D721Med (cell line): ENCODE measurements around the gene ACBD6.

Experiments used
- DNase-seq: peaks from one replicate; pipeline ENCODE4 v3.0.0; 2011; ENCODE audit warnings: low spot score; ENCODE audit not compliant: insufficient read length
- FAIRE-seq: peaks from 2 replicates; lab custom pipeline; 2011; peaks lifted over from hg19 to GRCh38; lab: Jason Lieb, UNC
- TF ChIP-seq, protein P1 (sequence below): IDR thresholded peaks from 2 replicates; pipeline ENCODE4 v1.5.1; 2012; ENCODE audit warnings: mild to moderate bottlenecking, control low read depth; ENCODE audit not compliant: insufficient read depth; ENCODE audit errors: missing control alignments

ACBD6 gene

DNA sequence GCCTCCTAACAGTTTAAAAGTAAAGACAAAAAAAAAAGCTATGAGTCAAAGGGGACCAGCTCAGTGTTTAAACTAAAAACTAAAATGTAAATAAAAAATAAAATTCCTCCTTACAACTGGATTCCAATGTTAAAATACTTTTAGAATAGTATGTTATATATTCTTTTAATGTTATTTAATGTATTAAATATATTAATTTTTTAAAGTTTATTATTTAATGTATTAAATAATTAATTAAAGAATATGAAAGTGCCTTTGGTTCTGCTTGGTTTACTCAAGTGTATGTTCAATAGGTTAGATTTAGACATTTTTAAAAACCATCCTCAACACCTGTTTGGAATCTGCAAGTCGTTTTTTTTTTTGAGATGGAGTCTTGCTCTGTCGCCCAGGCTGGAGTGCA is 13.1 kb downstream of the ACBD6 start:
- TF ChIP-seq, protein P1, sequence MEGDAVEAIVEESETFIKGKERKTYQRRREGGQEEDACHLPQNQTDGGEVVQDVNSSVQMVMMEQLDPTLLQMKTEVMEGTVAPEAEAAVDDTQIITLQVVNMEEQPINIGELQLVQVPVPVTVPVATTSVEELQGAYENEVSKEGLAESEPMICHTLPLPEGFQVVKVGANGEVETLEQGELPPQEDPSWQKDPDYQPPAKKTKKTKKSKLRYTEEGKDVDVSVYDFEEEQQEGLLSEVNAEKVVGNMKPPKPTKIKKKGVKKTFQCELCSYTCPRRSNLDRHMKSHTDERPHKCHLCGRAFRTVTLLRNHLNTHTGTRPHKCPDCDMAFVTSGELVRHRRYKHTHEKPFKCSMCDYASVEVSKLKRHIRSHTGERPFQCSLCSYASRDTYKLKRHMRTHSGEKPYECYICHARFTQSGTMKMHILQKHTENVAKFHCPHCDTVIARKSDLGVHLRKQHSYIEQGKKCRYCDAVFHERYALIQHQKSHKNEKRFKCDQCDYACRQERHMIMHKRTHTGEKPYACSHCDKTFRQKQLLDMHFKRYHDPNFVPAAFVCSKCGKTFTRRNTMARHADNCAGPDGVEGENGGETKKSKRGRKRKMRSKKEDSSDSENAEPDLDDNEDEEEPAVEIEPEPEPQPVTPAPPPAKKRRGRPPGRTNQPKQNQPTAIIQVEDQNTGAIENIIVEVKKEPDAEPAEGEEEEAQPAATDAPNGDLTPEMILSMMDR = no peak
- DNase-seq (no peak), FAIRE-seq (no peak)

DNA sequence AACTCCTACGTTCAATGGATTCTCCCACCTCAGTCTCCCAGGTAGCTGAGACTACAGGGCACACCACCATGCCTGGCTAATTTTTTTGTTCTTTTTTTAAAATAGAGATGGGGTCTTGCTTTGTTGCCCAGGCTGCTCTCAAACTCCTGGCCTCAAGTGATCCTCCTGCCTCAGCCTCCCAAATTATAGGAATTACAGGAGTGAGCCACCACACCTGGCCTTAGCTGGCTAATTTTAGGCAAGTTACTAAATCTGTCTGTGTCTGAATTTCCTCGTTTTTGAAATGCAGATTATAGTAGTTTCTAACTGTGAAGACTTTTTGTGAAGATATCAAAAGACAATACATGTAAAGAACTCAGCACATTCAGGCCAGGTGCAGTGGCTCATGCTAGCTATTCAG is 13.7 kb downstream of the ACBD6 start:
- no peak for FAIRE-seq
- DNase-seq = no peak
- TF ChIP-seq, protein P1 = no peak

DNA sequence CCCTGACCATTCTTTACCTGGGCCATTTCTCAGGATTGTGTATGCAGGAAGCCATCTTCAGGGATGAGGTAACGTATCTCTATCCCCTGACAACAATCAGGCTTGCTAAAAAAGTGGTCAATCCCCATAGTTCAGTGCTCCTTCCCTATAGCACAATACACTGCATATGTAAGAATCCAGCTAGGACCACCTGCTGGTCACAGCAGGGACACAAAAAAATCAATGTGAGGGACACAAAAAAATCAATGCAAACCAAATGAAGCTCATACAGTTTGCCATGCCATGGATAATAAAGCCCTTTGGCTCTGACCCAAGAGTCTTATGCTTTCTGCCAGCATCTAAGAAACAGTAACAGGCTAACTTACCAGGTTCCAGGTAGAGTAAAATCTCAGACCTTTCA is 16.3 kb downstream of the ACBD6 start:
- TF ChIP-seq, protein P1 = no peak
- DNase-seq (no peak), FAIRE-seq (no peak)

DNA sequence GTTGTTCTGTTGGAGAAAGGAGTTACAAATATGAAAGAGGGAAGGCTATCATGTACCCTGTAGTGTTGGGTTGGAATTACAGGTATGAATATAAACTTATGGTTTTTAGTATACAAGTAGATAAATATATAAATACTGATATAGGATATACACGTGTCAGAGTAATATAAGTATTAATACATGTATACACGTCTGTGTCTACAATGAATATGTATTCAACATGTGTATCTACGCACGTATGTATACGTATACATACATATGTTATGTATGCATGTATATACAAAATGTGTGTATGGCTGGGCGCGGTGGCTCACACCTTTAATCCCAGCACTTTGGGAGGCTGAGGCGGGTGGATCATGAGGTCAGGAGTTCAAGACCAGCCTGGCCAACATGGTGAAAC is 17.9 kb downstream of the ACBD6 start:
- TF ChIP-seq, protein P1 = no peak
- no peak for FAIRE-seq
- no peak for DNase-seq

DNA sequence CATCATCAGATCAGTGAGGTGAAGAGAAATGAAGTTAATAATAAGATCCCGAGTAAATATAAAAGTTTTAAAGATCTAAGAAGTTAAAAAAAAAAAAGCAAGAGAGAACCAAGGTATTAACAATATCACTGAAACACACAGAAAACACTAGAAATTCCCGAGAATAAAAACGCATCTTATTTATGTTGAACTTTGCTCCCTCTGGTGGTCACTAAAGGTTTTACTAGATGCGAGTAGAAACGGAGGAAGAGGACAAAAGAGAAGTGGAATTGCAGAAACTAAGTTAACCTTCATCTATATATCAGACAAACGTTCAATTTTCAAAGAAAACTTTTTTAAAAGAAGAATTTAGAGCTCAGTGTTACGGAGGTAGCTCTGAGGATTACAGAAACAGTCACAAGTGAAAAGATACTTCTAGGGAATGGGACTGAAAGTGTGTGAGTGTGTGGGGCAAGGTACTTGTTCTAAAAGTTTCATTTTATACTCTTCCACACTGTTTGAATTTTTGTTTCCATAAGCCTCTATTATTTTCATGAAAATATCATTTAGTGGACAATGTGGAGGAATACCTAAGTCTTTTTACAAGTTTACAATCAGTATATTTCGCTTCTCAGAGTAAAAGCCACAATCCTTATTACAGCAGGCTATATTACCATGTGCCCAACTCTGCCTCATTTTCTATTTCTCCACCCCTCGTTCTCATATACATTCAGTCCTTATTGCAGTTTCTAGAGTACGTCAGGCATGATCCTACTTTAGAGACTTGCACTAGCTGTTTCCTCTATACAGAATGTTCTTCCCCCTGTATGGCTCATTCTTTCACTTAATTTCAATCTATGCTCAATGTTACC is 19.7 kb downstream of the ACBD6 start:
- FAIRE-seq = peak; percentile 94
- TF ChIP-seq, protein P1 = peak; percentile 88
- no peak for DNase-seq

DNA sequence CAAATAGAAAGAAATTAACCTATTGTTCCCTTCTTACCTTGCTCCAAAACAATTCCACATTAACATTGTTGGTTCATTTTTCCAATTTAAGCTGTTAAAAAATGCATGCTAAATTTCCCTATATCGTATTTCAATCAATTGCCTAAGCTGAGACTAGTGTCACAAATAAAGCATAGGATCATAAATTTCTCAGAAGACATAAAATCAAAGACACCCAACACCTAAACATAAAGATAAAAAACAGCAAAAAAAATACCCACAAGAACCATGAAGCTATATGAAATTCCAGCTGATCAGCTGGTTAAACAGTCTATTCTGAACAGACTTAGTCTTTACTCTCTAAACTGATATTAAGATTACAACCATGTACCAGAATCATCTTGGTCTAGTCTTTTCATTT is 32.3 kb downstream of the ACBD6 start:
- FAIRE-seq = peak; percentile 46
- TF ChIP-seq, protein P1 = no peak
- DNase-seq = no peak

DNA sequence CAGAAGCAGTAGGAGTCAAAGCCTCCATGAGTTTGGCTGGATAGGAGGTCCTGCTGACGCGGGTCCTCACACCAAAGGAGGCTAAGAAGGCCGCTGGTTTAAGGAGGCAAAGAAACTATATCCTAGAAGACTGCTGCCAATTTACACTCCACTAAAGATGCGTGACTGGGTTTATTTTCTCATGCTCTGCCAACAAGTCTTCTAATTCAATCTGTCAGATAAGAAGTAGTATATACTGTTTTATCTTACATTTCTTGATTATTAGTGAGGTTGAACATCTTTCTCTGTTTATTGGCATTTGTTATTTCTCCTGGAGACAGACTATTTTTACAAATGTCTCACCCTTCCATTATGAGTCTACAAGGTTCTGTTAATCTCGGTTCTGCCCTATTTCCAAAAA is 34.1 kb downstream of the ACBD6 start:
- TF ChIP-seq, protein P1 = no peak
- FAIRE-seq (no peak), DNase-seq (no peak)
